A549 (cell line): ENCODE data around the gene NDUFV2.

Experiments used
- JUNB ChIP-seq: fragments of >200 bp; sonication (Bioruptor Twin); formaldehyde crosslinking; IDR thresholded peaks from 2 replicates; pipeline ENCODE4 v1.6.1; 2016
- POLR2A ChIP-seq: IDR thresholded peaks from 2 replicates; pipeline ENCODE4 v1.6.1; 2012; ENCODE audit warnings: mild to moderate bottlenecking, low read length
- TF ChIP-seq, protein P1 (sequence below): fragments of >200 bp; sonication (Bioruptor Twin); formaldehyde crosslinking; IDR thresholded peaks from 3 replicates; pipeline ENCODE4 v1.5.1; 2016

DNA sequence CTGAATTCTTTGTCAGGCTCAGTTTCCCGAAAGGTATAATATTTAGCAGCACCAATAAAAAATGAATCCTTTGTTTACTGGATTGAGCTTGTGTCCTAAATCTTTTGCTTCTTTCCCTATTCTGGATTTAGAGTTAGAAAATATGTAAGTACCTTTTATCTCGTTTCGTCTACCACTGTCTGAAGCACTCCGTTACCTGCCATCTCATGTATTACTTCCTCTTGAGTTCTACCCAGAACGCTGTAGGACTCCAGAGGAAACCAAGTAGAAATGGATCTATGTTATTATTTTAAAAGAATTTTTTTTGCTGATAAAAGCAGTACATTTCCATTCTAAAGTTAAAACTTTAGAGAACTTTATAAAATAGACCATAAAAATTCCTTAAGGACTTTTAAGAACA lies 47.6 kb downstream of the NDUFV2 start:
- TF ChIP-seq POLR2A (no peak), JUNB (no peak)
- TF ChIP-seq, protein P1, sequence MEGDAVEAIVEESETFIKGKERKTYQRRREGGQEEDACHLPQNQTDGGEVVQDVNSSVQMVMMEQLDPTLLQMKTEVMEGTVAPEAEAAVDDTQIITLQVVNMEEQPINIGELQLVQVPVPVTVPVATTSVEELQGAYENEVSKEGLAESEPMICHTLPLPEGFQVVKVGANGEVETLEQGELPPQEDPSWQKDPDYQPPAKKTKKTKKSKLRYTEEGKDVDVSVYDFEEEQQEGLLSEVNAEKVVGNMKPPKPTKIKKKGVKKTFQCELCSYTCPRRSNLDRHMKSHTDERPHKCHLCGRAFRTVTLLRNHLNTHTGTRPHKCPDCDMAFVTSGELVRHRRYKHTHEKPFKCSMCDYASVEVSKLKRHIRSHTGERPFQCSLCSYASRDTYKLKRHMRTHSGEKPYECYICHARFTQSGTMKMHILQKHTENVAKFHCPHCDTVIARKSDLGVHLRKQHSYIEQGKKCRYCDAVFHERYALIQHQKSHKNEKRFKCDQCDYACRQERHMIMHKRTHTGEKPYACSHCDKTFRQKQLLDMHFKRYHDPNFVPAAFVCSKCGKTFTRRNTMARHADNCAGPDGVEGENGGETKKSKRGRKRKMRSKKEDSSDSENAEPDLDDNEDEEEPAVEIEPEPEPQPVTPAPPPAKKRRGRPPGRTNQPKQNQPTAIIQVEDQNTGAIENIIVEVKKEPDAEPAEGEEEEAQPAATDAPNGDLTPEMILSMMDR = no peak
